Keratinocyte (primary cell): ENCODE results near the gene FSTL5.

ENCODE experiments used
- EZH2 ChIP-seq: IDR thresholded peaks from one replicate; pipeline ENCODE4 v1.6.1; 2012; ENCODE audit warnings: inconsistent platforms, mild to moderate bottlenecking, low read length, moderate library complexity
- TF ChIP-seq, protein P1 (sequence below), 3 experiments: IDR thresholded peaks in 1 of 3; conservative IDR thresholded peaks in 1 of 3; optimal IDR thresholded peaks in 1 of 3; 2 replicates in 2 of 3; 3 replicates in 1 of 3; pipeline versions ENCODE3 to v1.5.1; 2011; ENCODE audit warnings: low read length in 3 of 3, mild to moderate bottlenecking in 3 of 3, moderate library complexity in 2 of 3, control low read depth in 1 of 3, inconsistent platforms in 1 of 3; ENCODE audit not compliant: insufficient read depth in 2 of 3; ENCODE audit errors: extremely low read depth in 1 of 3

DNA sequence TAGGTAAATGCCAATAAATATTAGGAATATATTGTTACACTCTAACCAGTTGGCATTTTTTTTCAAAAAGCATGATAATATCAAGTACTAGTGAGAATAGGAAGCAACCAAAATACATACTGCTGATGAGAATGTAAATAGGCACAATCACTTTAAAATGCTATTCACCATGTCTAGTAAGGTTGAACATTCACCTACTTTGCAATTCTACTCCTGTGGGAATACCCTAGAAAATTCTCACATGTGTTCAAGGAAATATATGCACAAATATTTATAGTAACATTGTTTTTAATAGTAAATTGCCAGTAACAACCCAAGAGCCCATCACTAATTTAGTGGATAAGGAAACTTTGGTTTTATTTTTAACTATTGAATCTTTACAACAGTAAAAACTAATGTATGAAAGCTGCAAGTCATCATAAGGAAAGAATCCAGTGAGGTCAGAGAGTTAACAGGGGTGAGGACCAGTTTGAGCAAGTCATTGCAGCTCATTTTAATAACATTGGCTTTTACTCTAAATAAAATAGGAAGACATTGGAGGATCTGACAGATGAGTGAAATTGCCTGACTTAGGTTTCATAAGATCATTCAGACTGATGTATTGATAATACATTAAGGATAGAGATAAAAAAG, 23.6 kb downstream of the FSTL5 start:
- TF ChIP-seq, protein P1, sequence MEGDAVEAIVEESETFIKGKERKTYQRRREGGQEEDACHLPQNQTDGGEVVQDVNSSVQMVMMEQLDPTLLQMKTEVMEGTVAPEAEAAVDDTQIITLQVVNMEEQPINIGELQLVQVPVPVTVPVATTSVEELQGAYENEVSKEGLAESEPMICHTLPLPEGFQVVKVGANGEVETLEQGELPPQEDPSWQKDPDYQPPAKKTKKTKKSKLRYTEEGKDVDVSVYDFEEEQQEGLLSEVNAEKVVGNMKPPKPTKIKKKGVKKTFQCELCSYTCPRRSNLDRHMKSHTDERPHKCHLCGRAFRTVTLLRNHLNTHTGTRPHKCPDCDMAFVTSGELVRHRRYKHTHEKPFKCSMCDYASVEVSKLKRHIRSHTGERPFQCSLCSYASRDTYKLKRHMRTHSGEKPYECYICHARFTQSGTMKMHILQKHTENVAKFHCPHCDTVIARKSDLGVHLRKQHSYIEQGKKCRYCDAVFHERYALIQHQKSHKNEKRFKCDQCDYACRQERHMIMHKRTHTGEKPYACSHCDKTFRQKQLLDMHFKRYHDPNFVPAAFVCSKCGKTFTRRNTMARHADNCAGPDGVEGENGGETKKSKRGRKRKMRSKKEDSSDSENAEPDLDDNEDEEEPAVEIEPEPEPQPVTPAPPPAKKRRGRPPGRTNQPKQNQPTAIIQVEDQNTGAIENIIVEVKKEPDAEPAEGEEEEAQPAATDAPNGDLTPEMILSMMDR (optimal IDR thresholded peaks at IDR 0.05 in 1 of 3, IDR thresholded peaks at IDR 0.05 in 1 of 3, conservative IDR thresholded peaks at IDR 0.05 in 1 of 3; ENCODE audit: extremely low read depth in 1 of 3, insufficient read depth in 2 of 3, low read length in 3 of 3), result no peak
- no peak for TF ChIP-seq EZH2
